HepG2 (cell line): ENCODE data around the gene FBXL2. TPM values are rescaled to one million over a fixed set of nuclear protein-coding genes. Genes with fewer than 3 reads are reported as not detected.

Source experiments
- CEBPB ChIP-seq: IDR thresholded peaks from 2 replicates; pipeline ENCODE4 v1.6.1; 2011; ENCODE audit warnings: low read depth, low read length, improper control_type of control experiment, borderline replicate concordance
- CENPT ChIP-seq: sonication (generic); formaldehyde crosslinking; IDR thresholded peaks from 2 replicates; pipeline ENCODE4 v1.8.0; 2022; ENCODE audit warnings: low read depth, mild to moderate bottlenecking, moderate library complexity, missing genetic modification reagents
- CREBL2 ChIP-seq: sonication (generic); formaldehyde crosslinking; IDR thresholded peaks from 2 replicates; pipeline ENCODE4 v1.8.1; 2023; ENCODE audit warnings: missing genetic modification reagents, mild to moderate bottlenecking, borderline replicate concordance
- DRAP1 ChIP-seq: IDR thresholded peaks from 2 replicates; pipeline ENCODE4 v1.6.1; 2016; ENCODE audit warnings: missing genetic modification reagents, missing compliant biosample characterization
- FOXM1 ChIP-seq: sonication (generic); formaldehyde crosslinking; IDR thresholded peaks from 2 replicates; pipeline ENCODE4 v1.5.0; 2020; ENCODE audit warnings: missing genetic modification reagents
- GMEB2 ChIP-seq: IDR thresholded peaks from 2 replicates; pipeline ENCODE4 v1.6.1; 2016; ENCODE audit warnings: missing biosample characterization, missing genetic modification reagents, low read depth
- HDAC6 ChIP-seq: fragments of 200-600 bp; sonication (generic); IDR thresholded peaks from 2 replicates; pipeline ENCODE4 v1.7.0; 2017; ENCODE audit warnings: mild to moderate bottlenecking, antibody characterized with exemption, low read length, low read depth
- HIC2 ChIP-seq: sonication (generic); formaldehyde crosslinking; IDR thresholded peaks from 2 replicates; pipeline ENCODE4 v1.9.0; 2022; ENCODE audit warnings: low read depth, missing genetic modification reagents
- HNF4G ChIP-seq, 2 experiments: sonication (generic) in 1 of 2; formaldehyde crosslinking in 1 of 2; IDR thresholded peaks; 2 replicates each; pipeline versions ENCODE4 v1.4.0 to v1.6.1; 2011 to 2020; ENCODE audit warnings: borderline replicate concordance in 2 of 2, low read depth in 2 of 2, mild to moderate bottlenecking in 2 of 2, low read length in 1 of 2, missing genetic modification reagents in 1 of 2, moderate library complexity in 1 of 2
- HNRNPK ChIP-seq: fragments of 200-400 bp; formaldehyde crosslinking; IDR thresholded peaks from 2 replicates; pipeline ENCODE4 v1.6.1; 2018; ENCODE audit warnings: low read length, low read depth, moderate library complexity, mild to moderate bottlenecking; ENCODE audit not compliant: poor library complexity, severe bottlenecking
- NFRKB ChIP-seq: fragments of 450-650 bp; IDR thresholded peaks from 2 replicates; pipeline ENCODE4 v1.6.1; 2017
- NFYB ChIP-seq: sonication (generic); formaldehyde crosslinking; IDR thresholded peaks from 2 replicates; pipeline ENCODE4 v1.4.0; 2020; ENCODE audit warnings: missing genetic modification reagents
- REPIN1 ChIP-seq: sonication (generic); formaldehyde crosslinking; IDR thresholded peaks from 2 replicates; pipeline ENCODE4 v1.8.0; 2022; ENCODE audit warnings: missing genetic modification reagents, low read depth, mild to moderate bottlenecking, borderline replicate concordance
- SUZ12 ChIP-seq: fragments of 150-350 bp; IDR thresholded peaks from 2 replicates; pipeline ENCODE4 v1.6.1; 2014; ENCODE audit warnings: low read depth, low read length
- THAP8 ChIP-seq: sonication (generic); formaldehyde crosslinking; IDR thresholded peaks from 2 replicates; pipeline ENCODE4 v1.5.1; 2020; ENCODE audit warnings: missing genetic modification reagents, mild to moderate bottlenecking, borderline replicate concordance
- THAP9 ChIP-seq: sonication (generic); formaldehyde crosslinking; IDR thresholded peaks from 2 replicates; pipeline ENCODE4; 2020; ENCODE audit warnings: missing genetic modification reagents, mild to moderate bottlenecking, borderline replicate concordance
- XBP1 ChIP-seq: sonication (generic); formaldehyde crosslinking; IDR thresholded peaks from 2 replicates; pipeline ENCODE4 v1.5.0; 2020; ENCODE audit warnings: missing genetic modification reagents
- ZNF382 ChIP-seq: sonication (generic); formaldehyde crosslinking; IDR thresholded peaks from 2 replicates; pipeline ENCODE4 v1.5.0; 2020; ENCODE audit warnings: missing genetic modification reagents, mild to moderate bottlenecking, borderline replicate concordance
- ZNF720 ChIP-seq: sonication (generic); formaldehyde crosslinking; IDR thresholded peaks from 2 replicates; pipeline ENCODE4 v1.4.0; 2020; ENCODE audit warnings: missing genetic modification reagents
- ZNF768 ChIP-seq: sonication (generic); formaldehyde crosslinking; IDR thresholded peaks from 2 replicates; pipeline ENCODE4 v1.4.0; 2020; ENCODE audit warnings: missing genetic modification reagents
- ZNF782 ChIP-seq: sonication (generic); formaldehyde crosslinking; IDR thresholded peaks from 2 replicates; pipeline ENCODE4 v1.4.0; 2020; ENCODE audit warnings: missing genetic modification reagents, mild to moderate bottlenecking, borderline replicate concordance
- ZNF788 ChIP-seq: sonication (generic); formaldehyde crosslinking; IDR thresholded peaks from 2 replicates; pipeline ENCODE4 v1.5.0; 2020; ENCODE audit warnings: mild to moderate bottlenecking, missing genetic modification reagents, borderline replicate concordance
- polyA plus RNA-seq, 8 experiments: library from polyadenylated mRNA; depleted of rRNA in 3 of 8; stranded (reverse) in 7 of 8; unstranded in 1 of 8; fragments of >200 nt; fragmentation: Illumina TruSeq in 4 of 8; extraction: Trizol in 4 of 8; gene quantifications; 2 replicates each; pipeline versions ENCODE4 v1.2.1 to v1.2.3, GENCODE V29; 2011 to 2016; ENCODE audit warnings: low read depth in 4 of 8, missing spikeins in 1 of 8, mixed read lengths in 1 of 8; ENCODE audit not compliant: insufficient read depth in 1 of 8
- total RNA-seq, 5 experiments: library from RNA; depleted of rRNA; stranded (reverse); fragments of >200 nt; fragmentation: Illumina TruSeq; extraction: Trizol; gene quantifications; 2 replicates each; pipeline ENCODE4 v1.2.3, GENCODE V29; 2016; ENCODE audit warnings: low read depth in 1 of 5

FBXL2 gene
- total and polyA plus RNA-seq, 2 of the 13 experiments (the other 11 are each of a cell fraction or from before 2014, with no cell fraction given) = 1.8 to 5.0 TPM

GRCh38 chr3:33277193-33277882 lies at the start of gene FBXL2 (continued):
- TF ChIP-seq HIC2 (no peak), THAP9 (CRISPR knock-in tag) (no peak), THAP8 (CRISPR knock-in tag) (no peak), REPIN1 (no peak), HNRNPK (peak; percentile 20), ZNF720 (CRISPR knock-in tag) (no peak), FOXM1 (CRISPR knock-in tag) (no peak), ZNF382 (no peak), GMEB2 (no peak), DRAP1 (CRISPR knock-in tag) (0 out of 2 replicates have a peak, but pooled peaks have one; percentile 43), NFRKB (no peak), XBP1 (CRISPR knock-in tag) (no peak), CREBL2 (no peak), CENPT (CRISPR knock-in tag) (no peak), SUZ12 (no peak), ZNF768 (peak; percentile 35; the same call in 1 of the 2 replicates), ZNF788 (CRISPR knock-in tag) (no peak), ZNF782 (CRISPR knock-in tag) (no peak), NFYB (CRISPR knock-in tag) (peak; percentile 76), CEBPB (no peak), HNF4G (IDR thresholded peaks at IDR 0.05; ENCODE audit: borderline replicate concordance, low read depth, low read length) (0 out of 2 replicates have a peak, but pooled peaks have one; percentile 22), HNF4G (CRISPR knock-in tag; IDR thresholded peaks at IDR 0.05; ENCODE audit: borderline replicate concordance, low read depth) (no peak), HDAC6 (no peak)
